Measurements from ENCODE around the gene LRRC66. TPM values are rescaled to one million over a fixed set of nuclear protein-coding genes. Genes with fewer than 3 reads are reported as not detected.

The LRRC66 gene
- total and polyA plus RNA-seq, 2 of the 13 experiments (the other 11 are each of a cell fraction or from before 2014, with no cell fraction given) = not detected

DNA sequence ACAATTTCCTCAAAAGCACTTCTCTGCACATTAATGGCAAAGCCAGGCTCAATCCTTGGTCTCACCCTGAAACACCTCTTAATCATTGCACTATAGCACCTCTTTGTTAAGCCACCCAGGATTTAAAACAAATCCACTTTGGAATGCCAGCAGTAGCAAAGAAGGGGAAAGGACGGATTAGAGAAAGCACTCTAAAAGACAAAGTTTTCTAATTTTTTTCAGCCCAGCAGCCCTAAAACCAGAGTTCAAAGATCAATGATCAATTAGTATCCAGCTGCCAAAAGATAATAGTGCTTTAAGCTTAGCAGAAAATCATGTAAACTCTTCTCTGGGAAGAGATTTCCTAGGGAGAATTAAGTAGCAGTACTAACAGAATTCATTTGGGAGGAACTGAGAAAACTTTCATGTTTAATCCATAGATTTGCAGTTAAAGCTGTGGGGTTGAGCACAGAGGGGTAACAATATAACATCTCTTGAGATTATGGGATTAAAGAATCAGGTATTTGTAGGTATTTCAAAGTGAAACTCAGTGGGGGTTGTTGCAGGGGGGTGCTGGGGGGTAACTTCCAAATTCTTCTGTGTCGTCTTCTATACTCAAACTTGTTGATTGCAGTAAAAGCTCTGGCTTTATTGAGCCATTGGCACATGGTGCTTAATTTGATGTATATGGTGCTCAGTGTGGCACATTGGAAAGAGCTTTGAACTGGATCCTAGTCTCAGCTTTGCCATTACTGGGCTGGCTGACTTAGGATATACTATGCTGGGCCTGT lies 61.8 kb downstream of the LRRC66 start:
- in situ Hi-C loops (cut with HindIII; ENCODE audit: extremely low pct_ligation_motif_present, low pct_unique_long_range_greater_than_20kb) = no loop called here

More for the DNA sequence above, 61.8 kb downstream of the LRRC66 start:
- intact Hi-C loops (cut with micrococcal nuclease; ENCODE audit: unreplicated experiment) = no loop called here
- Histone ChIP-seq H3K36me3 (replicated peaks in 1 of 2; ENCODE audit: control insufficient read depth in 1 of 2, insufficient read depth in 2 of 2, low read length in 2 of 2) (no peaks in the 10 kb centered on the region), H3K4me1 (ENCODE audit: insufficient read depth, low read length) (no peaks in the 10 kb centered on the region), H2AFZ (ENCODE audit: low read length) (no peak overlapping the region), H3K27me3 (ENCODE audit: control insufficient read depth in 1 of 2, insufficient read depth in 2 of 2, low read length in 2 of 2) (no peaks in the 10 kb centered on the region; a peak in 1 of 5 replicates), H4K20me1 (ENCODE audit: insufficient read depth, low read length) (no peaks in the 10 kb centered on the region), H3K4me3 (replicated peaks in 1 of 3; ENCODE audit: insufficient read depth in 1 of 3, low read depth in 2 of 3, low read length in 3 of 3) (no peak overlapping the region), H3K79me2 (ENCODE audit: insufficient read depth, low read length) (no peaks in the 10 kb centered on the region), H3K9me3 (ENCODE audit: low read length) (no peaks in the 10 kb centered on the region), H3K4me2 (ENCODE audit: low read depth, low read length) (no peak overlapping the region), H3K27ac (ENCODE audit: extremely low read length, insufficient read depth, low read length) (no peak overlapping the region), H3K9ac (ENCODE audit: insufficient read depth, low read depth, low read length) (no peak overlapping the region)
- no peak for TF ChIP-seq ZBTB10 (CRISPR knock-in tag; IDR thresholded peaks at IDR 0.05; ENCODE audit: borderline replicate concordance)
- ATAC-seq = no peak
- no peak for DNase-seq (ENCODE audit: low spot score)
- 39% methylated on average over 2 of the region's 2 CpGs for WGBS (ENCODE audit: low lambda C conversion rate)
- FAIRE-seq = no peak
- no TSS peak for BruUV-seq (replicated peaks)
- ChIA-PET POLR2A (no interaction called here), CTCF (ENCODE audit: low intra/inter-chr PET ratio, low total read pairs) (no interaction called here)

Small RNA genes within 50 kb of the gene (small RNA-seq; reads per million reads assigned to genes)
- gene AC104784.1 (ENCODE audit: insufficient read depth in 2 of 3, insufficient read length in 3 of 3, low read depth in 2 of 3, low replicate concordance in 1 of 3) = 0 reads per million in 3 experiments

Other genes starting within 250 kb of the LRRC66 start
- 27.9 and 30.4 TPM in 2 replicates for gene DCUN1D4, start 177.2 kb downstream of the LRRC66 start, total RNA-seq (2016; rRNA removed; fragmentation: Illumina TruSeq; extraction: Trizol)
- 42.0 and 44.4 TPM in 2 replicates for gene DCUN1D4, start 177.2 kb downstream of the LRRC66 start, polyA plus RNA-seq (2011; rRNA removed)
- 2.2 and 3.6 TPM in 2 replicates for gene SGCB, start 17.9 kb upstream of the LRRC66 start, total RNA-seq (2016; rRNA removed; fragmentation: Illumina TruSeq; extraction: Trizol)
- 4.2 and 4.8 TPM in 2 replicates for gene SGCB, start 17.9 kb upstream of the LRRC66 start, polyA plus RNA-seq (2011; rRNA removed)
- gene SPATA18, start 30.9 kb upstream of the LRRC66 start, total RNA-seq (2016; rRNA removed; fragmentation: Illumina TruSeq; extraction: Trizol) = 13.2 and 13.9 TPM in 2 replicates
- 4.8 and 5.7 TPM in 2 replicates for gene SPATA18, start 30.9 kb upstream of the LRRC66 start, polyA plus RNA-seq (2011; rRNA removed)

All from HepG2 (cell line).